Measurements from ENCODE around the gene CTDSP2. TPM values are rescaled to one million over a fixed set of nuclear protein-coding genes. Genes with fewer than 3 reads are reported as not detected.

CTDSP2 gene
- total RNA-seq, 1 donor from 2014 or later = 82.6 TPM

GRCh38 chr12:57838594-57839302, 7.8 kb downstream of the CTDSP2 start:
- Histone ChIP-seq H3K36me3 (peaks cover 1% of the 10 kb centered on the region), H3K4me1 (peaks cover 100% of the 10 kb centered on the region), H3K27ac (replicated peaks) (peak overlapping the region; percentile 100), H3K4me3 (peak overlapping the region; percentile 95), H3K27me3 (ENCODE audit: low read depth) (no peaks in the 10 kb centered on the region), H3K9me3 (replicated peaks) (no peaks in the 10 kb centered on the region)
- DNase-seq = no peak
- intact Hi-C loops (cut with micrococcal nuclease) = no loop called here
- TF ChIP-seq CTCF (IDR thresholded peaks at IDR 0.05; ENCODE audit: borderline replicate concordance) = no peak

GRCh38 chr12:57837864-57838562, 8.5 kb downstream of the CTDSP2 start:
- H3K27me3 ChIP-seq (ENCODE audit: low read depth) = no peaks in the 10 kb centered on the region
- no peak for TF ChIP-seq CTCF (IDR thresholded peaks at IDR 0.05; ENCODE audit: borderline replicate concordance)
- H3K27ac ChIP-seq (replicated peaks) = peak overlapping the region; percentile 100
- peak; percentile 43 for DNase-seq
- no peaks in the 10 kb centered on the region for H3K9me3 ChIP-seq (replicated peaks)
- H3K36me3 ChIP-seq = no peaks in the 10 kb centered on the region
- H3K4me3 ChIP-seq = peak overlapping the region; percentile 95
- intact Hi-C loops (cut with micrococcal nuclease) = no loop called here
- H3K4me1 ChIP-seq = peaks cover 100% of the 10 kb centered on the region

- Histone ChIP-seq H3K9me3 (replicated peaks) (no peaks in the 10 kb centered on the region), H3K27me3 (ENCODE audit: low read depth) (no peaks in the 10 kb centered on the region), H3K4me3 (peak overlapping the region; percentile 95), H3K27ac (replicated peaks) (peak overlapping the region; percentile 100), H3K4me1 (peaks cover 100% of the 10 kb centered on the region), H3K36me3 (no peaks in the 10 kb centered on the region)
- peak; percentile 87 for DNase-seq
- TF ChIP-seq CTCF (IDR thresholded peaks at IDR 0.05; ENCODE audit: borderline replicate concordance) = no peak
- intact Hi-C loops (cut with micrococcal nuclease) = no loop called here
Observed at GRCh38 chr12:57836442-57837375, 9.8 kb downstream of the CTDSP2 start.

GRCh38 chr12:57835366-57836288, 10.9 kb downstream of the CTDSP2 start:
- Histone ChIP-seq H3K27me3 (ENCODE audit: low read depth) (no peaks in the 10 kb centered on the region), H3K4me1 (peaks cover 100% of the 10 kb centered on the region), H3K9me3 (replicated peaks) (no peaks in the 10 kb centered on the region), H3K27ac (replicated peaks) (peak overlapping the region; percentile 100), H3K4me3 (peak overlapping the region; percentile 95), H3K36me3 (no peaks in the 10 kb centered on the region)
- DNase-seq = no peak
- no peak for TF ChIP-seq CTCF (IDR thresholded peaks at IDR 0.05; ENCODE audit: borderline replicate concordance)
- intact Hi-C loops (cut with micrococcal nuclease) = no loop called here
